ENCODE data around the gene CRYBG1.
"Not testable (repeated sequence)": the region's sequence is repeated elsewhere in the genome, so short reads cannot be mapped to it uniquely, and the experiment has no call there.

Gene CRYBG1

GRCh38 chr6:106511288-106512047, 151.0 kb downstream of the CRYBG1 start:
- DNase-seq, result peak; percentile 15

DNA sequence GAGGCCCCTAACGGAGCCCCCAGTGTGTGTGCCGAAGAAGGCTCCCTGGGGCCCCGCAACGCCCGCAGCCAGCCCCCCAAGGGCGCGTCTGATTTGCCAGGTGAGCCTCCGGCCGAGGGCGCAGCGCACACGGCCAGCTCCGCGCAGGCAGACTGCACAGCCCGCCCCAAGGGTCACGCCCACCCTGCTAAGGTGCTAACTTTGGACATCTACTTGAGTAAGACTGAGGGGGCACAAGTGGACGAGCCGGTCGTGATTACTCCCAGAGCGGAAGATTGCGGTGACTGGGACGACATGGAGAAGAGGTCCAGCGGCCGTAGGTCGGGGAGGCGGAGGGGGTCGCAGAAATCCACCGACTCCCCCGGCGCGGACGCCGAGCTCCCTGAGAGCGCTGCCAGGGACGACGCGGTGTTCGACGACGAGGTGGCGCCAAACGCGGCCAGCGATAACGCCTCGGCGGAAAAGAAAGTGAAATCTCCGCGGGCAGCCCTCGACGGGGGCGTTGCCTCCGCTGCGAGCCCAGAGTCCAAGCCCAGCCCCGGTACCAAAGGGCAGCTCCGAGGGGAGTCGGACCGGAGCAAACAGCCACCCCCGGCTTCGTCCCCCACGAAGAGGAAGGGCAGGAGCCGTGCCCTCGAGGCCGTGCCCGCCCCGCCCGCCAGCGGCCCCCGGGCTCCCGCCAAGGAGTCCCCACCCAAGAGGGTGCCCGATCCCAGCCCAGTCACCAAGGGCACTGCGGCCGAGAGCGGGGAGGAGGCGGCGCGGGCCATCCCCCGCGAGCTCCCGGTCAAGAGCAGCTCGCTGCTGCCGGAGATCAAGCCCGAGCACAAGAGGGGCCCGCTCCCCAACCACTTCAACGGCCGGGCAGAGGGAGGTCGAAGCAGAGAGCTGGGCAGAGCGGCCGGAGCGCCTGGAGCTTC, 151.8 kb downstream of the CRYBG1 start:
- DNase-seq, result peak; percentile 21

GRCh38 chr6:106512968-106513574, 152.6 kb downstream of the CRYBG1 start:
- no peak for DNase-seq

GRCh38 chr6:106513808-106514582, 153.5 kb downstream of the CRYBG1 start:
- DNase-seq, result no peak

- no peak for DNase-seq
Observed at GRCh38 chr6:106514583-106514885, 154.0 kb downstream of the CRYBG1 start.

- not testable (repeated sequence) for DNase-seq
Observed at GRCh38 chr6:106515582-106515981, 155.1 kb downstream of the CRYBG1 start.

DNA sequence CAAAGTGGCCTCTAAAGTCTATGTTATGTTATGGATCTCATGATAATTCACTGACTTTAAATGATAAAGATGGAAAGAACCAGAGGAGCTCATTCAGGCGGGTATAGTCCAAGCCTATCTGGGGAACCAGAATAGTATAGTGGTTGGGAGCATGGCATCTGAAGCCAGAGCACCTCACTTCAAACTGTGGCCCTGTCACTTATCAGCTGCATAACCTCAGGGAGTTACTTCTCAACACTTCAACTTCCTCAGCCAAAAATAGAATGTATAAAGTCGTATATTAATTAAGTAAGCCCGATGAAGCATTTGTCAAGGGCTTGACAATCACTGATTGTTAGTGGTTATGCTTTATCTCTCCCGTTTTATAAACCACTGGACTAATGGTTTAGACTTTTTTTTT, 156.1 kb downstream of the CRYBG1 start:
- DNase-seq, result no peak

- DNase-seq, result no peak
Observed at GRCh38 chr6:106517706-106518105, 157.2 kb downstream of the CRYBG1 start.

GRCh38 chr6:106518748-106519147, 158.2 kb downstream of the CRYBG1 start:
- DNase-seq, result no peak

- no peak for DNase-seq
Observed at GRCh38 chr6:106519460-106520394, 159.2 kb downstream of the CRYBG1 start.

DNA sequence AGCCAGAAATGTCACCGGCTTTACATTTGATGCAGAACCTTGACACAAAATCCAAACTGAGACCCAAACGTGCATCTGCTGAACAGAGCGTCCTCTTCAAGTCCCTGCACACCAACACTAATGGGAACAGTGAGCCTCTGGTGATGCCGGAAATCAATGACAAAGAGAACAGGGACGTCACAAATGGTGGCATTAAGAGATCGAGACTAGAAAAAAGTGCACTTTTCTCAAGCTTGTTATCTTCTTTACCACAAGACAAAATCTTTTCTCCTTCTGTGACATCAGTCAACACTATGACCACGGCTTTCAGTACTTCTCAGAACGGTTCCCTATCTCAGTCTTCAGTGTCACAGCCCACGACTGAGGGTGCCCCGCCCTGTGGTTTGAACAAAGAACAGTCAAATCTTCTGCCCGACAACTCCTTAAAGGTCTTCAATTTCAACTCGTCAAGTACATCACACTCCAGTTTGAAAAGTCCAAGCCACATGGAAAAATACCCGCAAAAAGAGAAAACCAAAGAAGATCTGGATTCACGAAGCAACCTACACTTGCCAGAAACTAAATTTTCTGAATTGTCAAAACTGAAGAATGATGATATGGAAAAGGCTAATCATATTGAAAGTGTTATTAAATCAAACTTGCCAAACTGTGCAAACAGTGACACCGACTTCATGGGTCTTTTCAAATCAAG, 160.3 kb downstream of the CRYBG1 start:
- no peak for DNase-seq

DNA sequence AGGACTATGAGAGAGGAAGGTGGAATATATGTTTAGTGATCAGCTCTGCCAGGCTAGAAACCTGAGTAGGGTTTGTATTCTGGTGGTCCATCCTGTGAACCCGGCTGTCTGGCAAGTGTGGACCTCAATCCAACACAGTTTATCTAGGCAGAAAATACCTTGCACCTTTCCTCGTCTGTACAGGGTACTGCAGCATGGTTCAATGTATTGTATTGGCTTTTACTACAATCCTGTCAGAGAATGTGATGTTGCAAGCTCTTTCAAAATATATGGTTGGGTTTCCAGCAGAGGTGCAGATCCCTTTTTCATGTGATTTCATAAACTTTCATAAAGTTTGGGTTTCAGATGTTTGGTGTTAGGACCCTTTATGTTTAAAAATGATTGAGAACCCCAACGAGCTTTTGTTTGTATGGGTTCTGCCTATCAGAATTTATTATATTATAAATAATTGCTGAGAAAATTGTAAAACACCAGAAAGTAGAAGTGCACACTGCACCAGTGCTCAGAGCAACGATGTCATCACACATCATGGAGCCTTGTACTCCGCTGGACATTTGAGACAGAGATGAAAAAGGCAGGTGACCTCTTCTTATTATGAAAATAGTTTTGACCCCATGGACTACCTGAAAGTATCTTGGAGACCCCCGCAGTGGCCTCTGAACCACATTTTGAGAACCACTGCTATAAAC, 162.2 kb downstream of the CRYBG1 start:
- no peak for DNase-seq

GRCh38 chr6:106525107-106525881, 164.8 kb downstream of the CRYBG1 start:
- no peak for DNase-seq

- DNase-seq, result no peak
Observed at GRCh38 chr6:106525882-106526275, 165.4 kb downstream of the CRYBG1 start.

GRCh38 chr6:106527117-106527516, 166.6 kb downstream of the CRYBG1 start:
- no peak for DNase-seq

GRCh38 chr6:106527979-106528378, 167.5 kb downstream of the CRYBG1 start:
- no peak for DNase-seq

- no peak for DNase-seq
Observed at GRCh38 chr6:106528521-106528920, 168.0 kb downstream of the CRYBG1 start.

DNA sequence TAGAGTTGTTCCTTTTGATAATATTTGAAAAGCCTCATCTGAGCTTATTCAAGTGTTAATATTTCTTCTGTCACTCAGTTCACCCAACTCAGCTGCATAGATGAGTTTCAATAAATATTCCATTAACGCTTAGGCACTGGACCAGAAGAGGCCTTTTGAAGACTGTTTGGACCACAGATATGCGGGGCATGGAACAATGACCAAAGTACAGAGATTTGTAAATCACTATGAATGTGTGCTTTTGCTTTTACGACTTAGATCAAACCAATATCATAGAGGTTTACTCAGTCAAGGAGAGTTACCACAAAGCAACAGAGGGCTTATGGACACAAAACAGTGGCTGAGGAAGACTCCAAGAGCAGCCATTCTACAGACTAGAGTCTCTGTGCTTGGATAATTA, 168.9 kb downstream of the CRYBG1 start:
- no peak for DNase-seq

DNA sequence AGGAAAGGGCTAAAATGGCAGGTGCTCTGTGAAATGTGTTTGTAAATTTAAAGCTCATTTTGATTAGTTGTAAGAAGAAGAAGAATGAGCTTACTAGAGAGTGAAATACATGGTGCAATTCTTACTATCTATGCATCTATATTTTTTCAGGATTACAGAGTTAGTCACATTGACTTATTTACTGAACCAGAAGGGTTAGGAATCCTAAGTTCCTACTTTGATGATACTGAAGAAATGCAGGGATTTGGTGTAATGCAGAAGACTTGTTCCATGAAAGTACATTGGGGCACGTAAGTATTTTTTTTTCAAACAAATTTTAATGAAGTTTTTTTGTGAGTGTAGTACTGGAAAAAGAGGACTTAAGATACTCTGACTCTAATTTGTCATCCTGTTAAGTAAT, 169.5 kb downstream of the CRYBG1 start:
- DNase-seq, result no peak

- DNase-seq, result no peak
Observed at GRCh38 chr6:106530502-106530901, 170.0 kb downstream of the CRYBG1 start.
